ENCODE measurements around the gene ARHGEF26. TPM values are rescaled to one million over a fixed set of nuclear protein-coding genes. Genes with fewer than 3 reads are reported as not detected.
"Not testable (repeated sequence)": the region's sequence is repeated elsewhere in the genome, so short reads cannot be mapped to it uniquely, and the experiment has no call there.

The ARHGEF26 gene
- total and polyA plus RNA-seq, 7 donors = 2.3 to 125 (median 48.4) TPM

- Histone ChIP-seq H3K27me3 (no peaks in the 10 kb centered on the region), H3K4me1 (peaks cover 0 to 15% (median 7%) of the 10 kb centered on the region in 4 donors), H3K36me3 (no peaks in the 10 kb centered on the region), H3K9me3 (no peaks in the 10 kb centered on the region), H3K27ac (no peak overlapping the region), H3K4me3 (no peak overlapping the region)
- TF ChIP-seq EP300 (IDR thresholded peaks at IDR 0.05) = no peak
- no peak for TF ChIP-seq CTCF (IDR thresholded peaks at IDR 0.05)
- no peak for TF ChIP-seq POLR2A (IDR thresholded peaks at IDR 0.05)
- no peak for DNase-seq
- intact Hi-C loops (cut with DNase I) = no loop called here
- 77 to 92% methylated on average over 1 of the region's 1 CpG for WGBS, 2 donors
Measured at GRCh38 chr3:154085071-154085470, 36.1 kb upstream of the ARHGEF26 start.

- Histone ChIP-seq H3K9me3 (no peaks in the 10 kb centered on the region), H3K27me3 (no peaks in the 10 kb centered on the region), H3K4me3 (no peak overlapping the region), H3K4me1 (peaks cover 0 to 15% (median 7%) of the 10 kb centered on the region in 4 donors), H3K36me3 (no peaks in the 10 kb centered on the region), H3K27ac (no peak overlapping the region)
- intact Hi-C loops (cut with DNase I) = no loop called here
- 84 to 87% methylated on average over 4 of the region's 4 CpGs for WGBS, 2 donors
- TF ChIP-seq POLR2AphosphoS5 (IDR thresholded peaks at IDR 0.05) (no peak), CTCF (IDR thresholded peaks at IDR 0.05) (no peak), POLR2A (IDR thresholded peaks at IDR 0.05) (no peak), EP300 (IDR thresholded peaks at IDR 0.05) (no peak)
- DNase-seq = no peak
Measured at GRCh38 chr3:154085799-154086198, 35.4 kb upstream of the ARHGEF26 start.

DNA sequence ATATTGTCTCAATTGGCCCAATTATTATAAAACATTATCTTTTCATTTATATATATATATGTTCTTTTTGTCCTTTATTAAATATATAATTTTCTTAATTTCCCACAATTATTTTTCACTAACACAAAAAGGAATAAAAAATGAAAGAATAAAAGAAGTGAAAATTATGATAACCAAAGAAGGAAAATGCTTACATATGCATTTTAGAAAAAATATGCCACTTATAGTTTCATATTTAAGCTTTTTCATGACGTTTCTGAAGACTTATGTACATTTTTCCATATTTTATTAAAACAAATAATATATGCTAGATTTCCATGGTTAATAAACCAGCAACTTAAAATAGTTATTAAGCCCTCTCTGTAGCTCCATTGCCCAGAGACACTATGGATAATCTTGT, 34.9 kb upstream of the ARHGEF26 start:
- Histone ChIP-seq H3K27me3 (no peaks in the 10 kb centered on the region), H3K4me3 (no peak overlapping the region), H3K4me1 (peaks cover 0 to 15% (median 7%) of the 10 kb centered on the region in 4 donors), H3K36me3 (no peaks in the 10 kb centered on the region), H3K9me3 (no peaks in the 10 kb centered on the region), H3K27ac (no peak overlapping the region)
- intact Hi-C loops (cut with DNase I) = no loop called here
- TF ChIP-seq POLR2A (IDR thresholded peaks at IDR 0.05) (no peak), CTCF (IDR thresholded peaks at IDR 0.05) (no peak), EP300 (IDR thresholded peaks at IDR 0.05) (no peak), POLR2AphosphoS5 (IDR thresholded peaks at IDR 0.05) (no peak)
- no peak for DNase-seq
- 80 to 86% methylated on average over 1 of the region's 1 CpG for WGBS, 2 donors

GRCh38 chr3:154087756-154088480, 33.3 kb upstream of the ARHGEF26 start:
- 97% methylated on average over 26 of the region's 26 CpGs for WGBS, 2 donors
- H3K36me3 ChIP-seq; H3K27me3 ChIP-seq; intact Hi-C loops (cut with DNase I); H3K9me3 ChIP-seq; H3K27ac ChIP-seq; H3K4me3 ChIP-seq; DNase-seq: not testable (repeated sequence)
- H3K4me1 ChIP-seq = peaks cover 0 to 15% (median 7%) of the 10 kb centered on the region in 4 donors

DNA sequence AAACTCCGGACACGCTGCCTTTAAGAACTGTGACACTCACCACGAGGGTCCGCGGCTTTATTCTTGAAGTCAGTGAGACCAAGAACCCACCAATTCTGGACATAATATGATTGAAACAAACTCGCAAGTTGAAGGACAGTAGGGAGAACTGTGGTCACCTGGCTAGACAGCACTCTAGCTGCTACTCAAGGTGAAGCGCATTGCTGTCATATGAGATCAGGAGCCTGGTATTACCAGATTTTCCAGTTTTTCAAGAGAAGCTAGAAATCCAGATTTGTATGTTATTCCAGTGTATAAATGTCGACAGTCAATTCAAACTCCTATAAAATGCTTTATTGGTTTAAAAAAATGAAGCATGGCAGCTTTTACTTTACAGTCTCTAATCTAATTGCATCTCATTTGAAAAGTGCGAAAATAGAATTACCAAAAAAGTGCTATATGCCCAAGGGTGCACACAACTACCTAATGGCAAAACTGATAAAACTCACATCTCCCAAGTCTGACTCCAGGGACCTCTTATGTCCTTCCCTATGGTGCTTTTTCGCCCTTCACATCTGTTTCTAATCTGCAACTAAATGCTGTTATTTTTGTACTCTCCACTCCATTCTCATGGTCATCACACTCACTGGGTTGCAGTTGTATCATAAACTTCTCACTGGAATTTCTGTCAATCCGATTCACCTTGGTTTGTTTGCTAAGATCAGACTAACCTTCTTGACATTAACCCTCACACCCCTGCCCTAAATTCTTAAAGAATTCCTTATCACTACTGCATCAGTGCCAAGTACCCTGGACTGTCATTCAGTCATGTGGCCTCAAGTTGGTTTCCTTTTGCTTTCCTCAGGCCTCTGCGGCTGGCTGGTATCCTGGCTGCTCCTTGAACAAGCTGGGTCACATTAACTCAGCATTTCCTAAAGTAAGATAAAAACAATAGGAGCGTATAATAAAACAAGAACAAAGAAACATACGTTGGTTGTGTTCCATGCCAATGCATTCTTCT, 31.5 kb upstream of the ARHGEF26 start:
- Histone ChIP-seq H3K36me3 (no peaks in the 10 kb centered on the region), H3K27me3 (no peaks in the 10 kb centered on the region), H3K9me3 (no peaks in the 10 kb centered on the region), H3K4me1 (peaks cover 0 to 26% (median 15%) of the 10 kb centered on the region in 4 donors), H3K27ac (no peak overlapping the region), H3K4me3 (no peak overlapping the region)
- intact Hi-C loops (cut with DNase I) = no loop called here
- DNase-seq = no peak
- 41 to 65% methylated on average over 14 of the region's 14 CpGs for WGBS, 2 donors
- no peak for TF ChIP-seq EP300 (IDR thresholded peaks at IDR 0.05)
- no peak for TF ChIP-seq POLR2AphosphoS5 (IDR thresholded peaks at IDR 0.05)
- TF ChIP-seq CTCF (IDR thresholded peaks at IDR 0.05) = no peak
- no peak for TF ChIP-seq POLR2A (IDR thresholded peaks at IDR 0.05)

Measured in sigmoid colon (tissue), 7 donors.